Renal cortical epithelial cell (primary cell): ENCODE data around the gene COL20A1. TPM values are rescaled to one million over a fixed set of nuclear protein-coding genes. Genes with fewer than 3 reads are reported as not detected.
"Not testable (repeated sequence)": the region's sequence is repeated elsewhere in the genome, so short reads cannot be mapped to it uniquely, and the experiment has no call there.

Experiments
- DNase-seq: peaks from one replicate; pipeline ENCODE4 v3.0.0-alpha.2; 2011; ENCODE audit warnings: low read depth
- total RNA-seq: library from RNA; depleted of rRNA; stranded (reverse); fragments of >200 nt; gene quantifications from 2 replicates; pipeline ENCODE4 v1.2.3, GENCODE V29; 2014

COL20A1 gene
- total RNA-seq, 1 donor from 2014 or later: not detected

DNA sequence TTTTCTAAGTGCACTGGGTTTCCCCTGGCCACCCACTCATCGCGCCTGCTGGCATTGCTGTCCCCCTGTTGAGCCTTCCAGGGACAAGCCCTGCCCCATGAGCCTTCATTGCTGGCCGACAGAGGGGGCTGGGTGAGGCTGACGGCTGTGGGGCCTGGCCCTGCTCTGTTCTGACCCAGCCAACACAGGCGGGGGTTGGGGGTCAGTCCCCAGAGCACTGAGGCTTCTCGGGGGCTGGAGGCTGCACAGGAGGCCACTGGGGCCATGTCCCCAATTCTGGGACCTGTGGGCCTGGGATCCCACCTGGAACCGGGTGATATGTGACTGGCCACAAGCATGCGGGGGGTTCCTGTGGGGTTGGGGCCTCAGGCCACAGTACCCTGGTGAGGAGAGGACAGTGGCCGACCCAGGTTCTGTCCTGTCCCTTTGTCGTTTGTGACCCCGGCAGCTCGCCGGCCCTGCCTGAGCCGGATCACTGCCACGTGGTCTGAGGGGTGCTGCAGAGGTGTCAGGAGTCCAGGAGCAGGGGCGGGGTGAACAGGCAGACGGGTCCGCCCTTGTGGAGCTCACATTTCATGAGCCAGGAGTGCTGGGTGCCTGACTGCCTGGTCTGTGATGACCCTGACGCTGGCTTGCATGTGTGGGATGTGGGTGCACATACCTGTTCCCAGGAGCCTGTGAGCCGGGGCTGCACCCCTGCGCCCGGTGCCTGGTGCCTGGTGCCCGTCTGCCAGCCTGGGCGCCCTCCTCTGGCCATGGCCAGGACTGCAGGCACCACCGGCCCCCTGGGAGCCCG, 2.1 kb upstream of the COL20A1 start:
- DNase-seq: peak; percentile 1

DNA sequence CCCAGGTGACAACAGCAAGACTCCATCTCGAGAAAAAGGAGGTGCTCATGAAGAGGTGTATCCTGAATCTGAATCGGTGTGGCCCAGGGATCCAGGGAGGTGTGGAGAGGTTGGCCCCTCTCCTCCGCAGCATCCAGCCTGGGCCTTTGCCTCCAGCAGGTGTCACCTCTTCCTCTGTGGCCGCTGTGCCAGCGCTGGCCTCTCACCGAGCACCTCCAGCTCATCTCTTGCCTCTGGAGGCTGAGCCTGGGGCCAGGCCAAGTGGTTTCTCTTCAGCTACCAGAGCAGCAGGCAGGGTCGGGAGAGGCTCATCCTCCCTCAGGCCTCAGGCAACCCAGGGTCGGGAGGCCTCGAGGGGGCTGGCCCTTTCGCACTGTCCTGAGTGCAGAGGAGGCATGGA, 1.2 kb upstream of the COL20A1 start:
- no peak for DNase-seq

DNA sequence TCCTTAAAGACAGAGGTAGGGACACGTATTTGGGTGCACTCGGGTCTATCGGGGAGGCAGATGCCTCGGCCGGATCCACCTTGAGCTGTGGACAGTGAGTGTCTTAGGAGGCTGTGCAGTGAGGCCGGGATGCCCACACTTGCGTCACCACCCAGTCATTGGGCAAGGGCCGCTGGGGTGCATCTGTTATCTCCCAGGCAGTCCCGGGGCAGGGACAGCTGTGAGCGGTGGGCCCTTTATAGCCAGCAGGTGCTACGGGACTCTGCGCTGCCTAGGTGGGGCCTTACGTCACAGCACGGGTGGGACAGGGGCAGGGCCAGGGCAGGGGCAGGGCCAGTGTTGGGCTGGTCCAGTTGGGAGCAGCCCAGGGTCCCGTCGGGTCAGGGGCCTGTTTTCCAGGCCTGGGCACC, 689 bp upstream of the COL20A1 start:
- DNase-seq: no peak

DNA sequence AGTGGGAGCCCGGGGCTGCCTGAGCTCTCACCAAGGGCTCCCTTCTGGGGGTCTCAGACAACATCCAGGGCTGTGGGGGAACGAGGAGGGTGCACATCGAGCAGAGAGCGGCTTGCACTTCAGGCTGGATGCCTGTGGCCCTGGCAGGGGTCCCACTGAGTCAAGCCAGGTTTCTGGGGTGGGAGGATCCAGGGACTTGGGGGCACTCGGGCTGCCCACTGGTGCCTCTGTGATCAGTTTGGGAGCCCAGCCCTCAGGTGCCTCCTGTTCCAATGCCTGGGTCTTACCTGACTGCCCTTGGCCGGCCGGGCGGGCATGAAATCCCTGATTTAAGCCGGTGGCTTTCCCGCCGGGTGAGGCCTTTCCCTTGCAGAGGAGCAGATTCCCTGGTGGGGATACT, 470 bp downstream of the COL20A1 start:
- no peak for DNase-seq

DNA sequence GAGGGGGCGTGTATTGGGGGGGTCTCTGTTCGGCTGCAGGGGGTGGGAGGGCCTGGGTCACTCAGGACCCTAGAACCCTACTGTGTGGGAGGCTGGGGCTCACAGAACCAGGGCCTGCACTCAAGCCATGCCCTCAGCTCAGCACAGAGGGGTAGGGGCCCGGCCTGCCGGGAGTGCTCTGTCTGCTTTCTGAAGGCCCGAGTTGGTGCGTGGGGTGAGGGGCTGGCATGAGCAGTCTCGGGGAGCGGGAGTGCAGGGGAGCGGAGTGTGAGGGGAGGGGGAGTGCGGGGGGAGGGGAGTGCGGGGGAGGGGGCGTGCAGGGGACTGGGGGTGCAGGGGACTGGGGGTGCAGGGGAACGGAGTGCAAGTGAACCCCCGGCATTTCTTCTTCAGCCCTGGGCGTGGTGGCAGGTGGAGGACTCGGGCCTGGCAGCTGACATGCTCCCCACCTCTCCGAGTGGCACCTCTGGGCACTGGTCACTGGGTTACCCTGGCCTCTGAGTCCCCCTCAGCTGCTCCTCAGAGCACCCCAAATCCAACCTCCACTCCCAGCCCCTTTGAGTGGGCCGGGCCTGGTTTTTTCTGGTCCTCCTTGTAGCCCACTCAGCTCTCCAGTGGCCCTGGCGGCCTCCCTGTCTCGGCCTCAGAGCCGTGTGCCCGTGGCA, 1.0 kb downstream of the COL20A1 start:
- no peak for DNase-seq

DNA sequence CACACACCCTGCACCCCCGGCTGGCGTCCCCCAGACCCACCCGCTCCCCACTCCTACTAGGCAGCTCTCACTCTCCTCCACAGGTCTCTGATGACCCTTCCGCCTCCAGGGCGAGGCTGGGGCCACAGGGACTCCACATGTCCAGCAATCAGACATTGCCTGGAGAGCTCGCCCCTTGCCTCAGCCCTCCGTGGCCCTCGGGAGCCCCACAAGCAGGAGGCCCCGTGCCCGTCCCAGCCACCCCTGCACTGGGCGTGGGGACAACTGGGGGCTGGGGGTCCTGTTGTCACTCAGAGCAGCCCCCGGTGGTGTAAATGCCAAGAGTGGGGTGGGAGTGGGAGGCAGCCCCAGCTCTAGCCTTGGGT, 1.5 kb downstream of the COL20A1 start:
- DNase-seq: no peak

DNA sequence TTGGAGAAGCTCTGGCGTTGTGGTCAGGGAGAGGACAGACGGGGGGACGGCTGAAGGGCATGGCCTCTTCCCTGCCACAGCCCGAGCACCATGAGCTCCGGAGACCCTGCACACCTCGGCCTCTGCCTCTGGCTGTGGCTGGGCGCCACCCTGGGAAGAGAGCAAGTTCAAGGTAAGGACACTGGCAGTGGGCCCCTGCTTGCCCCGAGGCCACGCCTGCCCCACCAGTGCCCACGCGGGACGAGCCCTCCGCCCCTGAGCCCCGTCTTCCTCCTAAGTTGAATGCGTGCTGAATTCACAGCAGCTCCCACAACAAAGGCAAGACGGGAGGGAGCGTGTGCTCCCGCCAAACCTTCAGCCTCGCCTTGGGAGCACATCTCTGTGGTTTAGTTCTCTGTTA, 2.0 kb downstream of the COL20A1 start:
- DNase-seq: no peak

DNA sequence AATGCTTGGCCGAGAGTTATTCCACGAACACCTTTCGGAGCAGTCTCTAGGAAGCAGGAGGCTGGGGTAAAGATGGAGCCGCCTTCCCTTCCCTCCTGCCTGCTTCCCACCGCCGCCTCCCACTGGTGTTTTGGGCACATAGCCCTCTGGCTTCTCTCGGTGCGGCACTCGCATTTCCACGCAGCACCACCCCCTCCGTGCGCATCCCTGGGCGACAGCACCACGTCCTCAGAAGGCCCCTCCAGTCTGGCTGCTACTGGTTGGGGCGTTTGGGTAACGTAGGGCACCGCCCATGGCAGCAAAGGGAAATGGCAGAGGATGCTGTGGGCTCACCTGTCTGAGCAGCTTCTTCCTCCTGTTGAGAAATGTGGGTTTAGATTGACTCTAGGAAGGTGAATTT, 2.4 kb downstream of the COL20A1 start:
- DNase-seq: no peak

DNA sequence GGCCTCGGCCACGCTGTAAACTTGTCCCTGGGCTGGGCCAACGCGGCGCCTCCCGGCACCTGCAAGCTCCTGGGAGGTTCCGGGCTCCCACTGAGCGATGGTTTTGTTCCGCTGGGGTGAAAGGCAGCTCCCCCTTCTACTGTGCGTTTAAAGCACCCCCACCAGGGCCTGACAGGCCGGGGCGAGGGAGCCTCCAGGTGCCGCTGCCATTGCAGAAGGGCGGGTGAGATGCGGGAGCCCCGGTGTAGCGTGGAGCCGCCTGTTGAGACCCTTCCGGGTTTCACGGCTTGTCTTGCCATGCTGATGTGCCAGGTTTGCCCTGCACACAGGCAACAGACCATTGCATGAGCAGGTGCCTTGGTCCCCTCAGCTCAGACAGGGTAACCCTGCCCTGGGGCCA, 2.9 kb downstream of the COL20A1 start:
- DNase-seq: no peak

DNA sequence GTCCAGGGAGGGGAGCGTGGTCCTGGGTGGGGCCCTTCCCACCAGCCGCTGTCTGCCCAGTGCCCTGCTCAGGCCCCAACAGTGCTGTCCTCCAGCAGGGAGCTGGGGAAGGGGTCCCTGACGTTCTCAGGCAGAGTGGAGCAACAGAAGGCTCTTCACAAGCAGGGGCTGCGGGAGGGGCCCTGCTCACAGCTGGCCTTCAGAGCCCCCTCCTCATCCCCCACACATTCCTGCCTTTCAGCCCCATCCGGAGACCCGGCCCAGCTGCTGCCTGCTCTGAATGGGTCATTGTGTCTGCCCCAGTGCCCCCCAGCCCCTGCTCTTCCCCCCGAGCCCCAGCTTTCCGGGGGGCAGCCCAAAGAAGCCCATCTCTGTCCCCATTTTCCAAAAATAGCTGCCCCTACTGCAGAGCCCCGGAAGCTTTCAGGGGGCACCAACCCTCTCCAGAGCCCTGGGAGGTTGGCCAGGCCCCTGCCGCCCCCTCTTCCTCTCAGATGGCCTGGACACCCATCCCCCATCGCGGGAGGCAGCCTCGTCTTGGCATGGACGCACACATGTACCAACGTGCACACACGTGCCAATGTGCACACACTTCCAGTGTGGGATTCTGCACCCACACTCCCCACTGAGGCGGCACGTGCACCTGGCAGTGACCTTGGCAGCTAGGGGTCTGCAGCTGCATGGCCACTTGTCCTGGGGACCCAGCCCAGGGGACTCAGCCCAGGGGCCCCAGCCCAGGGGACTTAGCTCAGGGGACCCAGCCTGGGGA, 3.7 kb downstream of the COL20A1 start:
- no peak for DNase-seq

DNA sequence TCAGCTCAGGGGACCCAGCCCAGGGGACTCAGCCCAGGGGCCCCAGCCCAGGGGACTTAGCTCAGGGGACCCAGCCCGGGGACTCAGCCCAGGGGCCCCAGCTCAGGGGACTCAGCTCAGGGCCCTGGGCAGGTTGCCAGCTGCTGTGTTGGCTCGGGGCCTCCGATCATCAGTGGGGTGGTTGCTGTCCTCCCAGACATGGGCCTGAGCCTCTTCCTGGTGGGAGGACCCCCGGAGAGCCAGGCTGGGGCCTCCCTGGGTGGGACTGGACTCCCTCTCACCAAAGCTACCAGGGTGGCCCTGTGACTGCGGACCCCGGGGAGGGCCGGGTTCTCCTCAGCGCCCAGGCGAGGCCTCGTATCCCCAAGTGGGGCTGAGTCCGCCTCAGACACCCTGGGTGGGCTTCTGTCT, 4.4 kb downstream of the COL20A1 start:
- no peak for DNase-seq

DNA sequence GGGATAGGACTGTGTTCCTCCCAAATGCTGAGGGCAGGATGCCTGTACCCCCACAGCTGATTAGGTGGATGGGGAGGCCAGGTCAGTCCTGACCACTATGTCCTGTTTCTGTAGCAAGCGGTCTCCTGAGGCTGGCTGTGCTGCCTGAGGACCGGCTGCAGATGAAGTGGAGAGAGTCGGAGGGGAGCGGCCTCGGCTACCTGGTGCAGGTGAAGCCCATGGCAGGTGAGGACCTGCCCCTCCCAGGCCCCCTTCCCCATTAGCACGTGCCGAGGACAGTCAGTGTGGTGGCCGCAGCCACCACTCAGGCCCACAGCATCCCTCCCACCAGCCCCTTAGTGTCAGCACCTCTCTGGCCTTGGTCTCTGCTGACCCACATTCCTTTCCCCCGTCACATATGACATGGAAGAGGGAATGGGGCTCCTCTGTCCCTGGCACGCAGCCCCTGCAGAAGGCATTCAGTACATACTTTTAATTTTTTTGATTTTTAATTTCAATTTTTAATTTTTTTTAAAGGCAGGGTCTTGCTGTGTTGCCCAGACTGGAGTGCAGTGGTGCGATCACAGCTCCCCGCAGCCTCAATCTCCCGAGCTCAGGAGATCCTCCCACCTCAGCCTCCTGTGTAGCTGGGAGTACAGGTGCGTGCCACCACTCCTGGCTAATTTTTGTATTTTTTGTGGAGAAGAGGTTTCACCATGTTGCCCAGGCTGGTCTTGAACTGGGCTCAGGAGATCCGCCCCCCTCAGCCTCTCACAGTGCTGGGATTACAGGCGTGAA, 5.0 kb downstream of the COL20A1 start:
- no peak for DNase-seq

DNA sequence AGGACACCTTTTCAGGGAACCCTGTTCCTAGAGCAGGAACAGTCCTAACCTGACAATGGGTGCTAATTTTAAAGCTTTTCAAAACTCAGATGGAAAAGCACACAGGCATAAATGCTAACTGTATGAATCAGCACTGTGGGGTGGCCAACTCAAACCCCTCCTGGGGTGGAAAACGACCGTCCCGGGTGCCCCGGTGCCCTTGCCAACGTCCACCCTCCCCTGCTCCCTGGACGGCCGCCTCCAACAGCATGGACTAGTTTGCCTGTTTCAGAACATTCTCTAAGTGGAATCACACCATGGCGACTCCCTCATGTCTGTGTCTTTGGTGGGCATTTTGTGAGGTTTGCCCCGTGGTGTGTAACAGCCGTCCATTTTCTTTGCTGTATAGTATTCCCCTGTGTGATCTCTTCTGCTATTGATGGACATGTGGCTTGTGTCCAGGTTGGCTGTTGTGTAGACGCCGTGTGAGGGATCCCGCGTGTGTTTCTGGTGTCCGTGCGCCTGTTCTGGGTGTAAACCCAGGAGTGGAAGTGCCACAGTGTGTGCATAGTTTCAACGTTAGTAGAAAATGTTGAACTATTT, 5.8 kb downstream of the COL20A1 start:
- no peak for DNase-seq

DNA sequence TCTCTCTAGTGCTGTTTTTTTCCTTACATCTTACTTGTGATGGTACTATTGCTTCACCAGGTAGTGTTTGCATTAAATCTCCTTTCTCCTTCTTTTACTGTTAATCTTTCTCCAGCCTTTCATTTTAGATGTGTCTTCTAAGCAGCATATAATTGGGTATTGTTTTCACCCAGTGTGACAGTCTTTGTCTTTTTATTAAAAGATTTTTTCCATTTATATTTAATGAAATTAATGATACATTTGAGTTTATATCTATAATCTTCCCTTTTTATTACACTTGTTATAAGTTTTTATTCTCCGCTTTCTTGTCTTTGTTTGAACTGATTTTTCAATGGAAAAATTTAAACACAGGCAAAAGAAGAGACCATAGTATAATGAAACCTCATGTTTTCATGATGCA, 8.7 kb downstream of the COL20A1 start:
- DNase-seq: no peak

DNA sequence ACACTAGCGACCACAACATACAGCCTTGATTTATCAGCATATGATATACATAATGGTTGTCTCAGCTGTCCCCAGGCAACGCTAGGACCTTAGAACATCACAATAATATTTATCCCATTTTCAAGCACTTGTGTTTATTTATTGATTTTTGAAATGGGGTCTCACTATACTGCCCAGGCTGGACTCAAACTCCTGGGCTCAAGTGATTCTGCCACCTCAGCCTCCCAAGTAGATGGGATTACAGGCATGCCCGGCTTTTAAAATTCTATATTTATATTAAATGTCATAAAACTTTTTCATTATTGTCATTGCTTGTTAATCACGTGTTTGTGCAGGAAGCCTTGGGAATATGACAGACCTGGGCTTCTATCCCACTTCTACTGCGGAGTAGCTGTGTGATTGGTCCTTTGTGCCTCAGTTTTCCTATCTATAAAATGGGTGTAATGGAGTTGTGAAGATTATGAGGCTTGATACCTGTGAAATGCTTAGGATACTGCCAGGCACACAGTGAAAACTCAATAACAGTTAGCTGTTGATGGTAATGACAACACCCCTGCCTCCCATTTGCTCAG, 10.2 kb downstream of the COL20A1 start:
- no peak for DNase-seq

DNA sequence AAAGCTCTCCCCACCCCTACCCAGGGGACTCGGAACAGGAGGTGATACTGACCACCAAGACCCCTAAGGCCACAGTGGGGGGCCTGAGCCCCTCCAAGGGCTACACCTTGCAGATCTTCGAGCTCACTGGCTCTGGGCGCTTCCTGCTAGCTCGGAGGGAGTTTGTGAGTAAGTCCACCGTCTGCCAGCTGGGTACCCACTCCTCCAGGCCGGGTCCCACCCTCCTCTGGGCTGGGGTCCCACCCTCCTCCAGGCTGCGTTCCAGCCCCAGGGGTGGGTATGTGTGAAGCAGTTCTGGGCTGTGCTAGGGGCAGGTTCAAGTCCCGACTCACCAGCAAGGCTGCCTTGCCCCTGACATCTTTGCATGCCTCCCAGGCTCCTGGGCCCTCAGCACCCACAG, 12.4 kb downstream of the COL20A1 start:
- DNase-seq: no peak

DNA sequence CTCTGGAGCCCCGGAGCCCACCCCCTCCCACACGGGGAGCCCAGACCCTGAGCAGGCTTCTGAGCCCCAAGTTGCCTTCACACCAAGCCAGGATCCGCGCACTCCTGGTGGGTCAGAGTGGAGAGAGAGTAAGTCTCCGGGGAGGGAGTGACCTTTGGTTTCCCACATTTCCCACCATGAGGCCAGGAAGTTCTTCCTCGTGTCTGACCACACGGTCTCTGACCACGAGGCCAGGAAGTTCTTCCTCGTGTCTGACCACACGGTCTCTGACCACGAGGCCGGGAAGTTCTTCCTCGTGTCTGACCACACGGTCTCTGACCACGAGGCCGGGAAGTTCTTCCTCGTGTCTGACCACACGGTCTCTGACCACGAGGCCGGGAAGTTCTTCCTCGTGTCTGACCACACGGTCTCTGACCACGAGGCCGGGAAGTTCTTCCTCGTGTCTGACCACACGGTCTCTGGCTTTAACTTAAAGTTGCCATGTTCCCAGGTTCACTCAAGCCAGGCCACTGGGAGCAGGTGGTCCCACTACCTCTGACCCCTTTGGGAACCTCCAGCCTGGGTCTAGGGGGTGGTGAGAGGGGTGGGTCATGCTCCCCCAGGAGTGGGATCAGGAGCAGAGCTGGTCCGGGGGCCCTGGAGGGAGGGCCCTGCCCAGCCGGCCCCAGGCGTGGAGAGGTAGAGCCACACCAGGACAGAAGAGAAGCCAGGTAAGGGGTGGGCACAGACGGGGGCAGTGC, 13.1 kb downstream of the COL20A1 start:
- not testable (repeated sequence) for DNase-seq

DNA sequence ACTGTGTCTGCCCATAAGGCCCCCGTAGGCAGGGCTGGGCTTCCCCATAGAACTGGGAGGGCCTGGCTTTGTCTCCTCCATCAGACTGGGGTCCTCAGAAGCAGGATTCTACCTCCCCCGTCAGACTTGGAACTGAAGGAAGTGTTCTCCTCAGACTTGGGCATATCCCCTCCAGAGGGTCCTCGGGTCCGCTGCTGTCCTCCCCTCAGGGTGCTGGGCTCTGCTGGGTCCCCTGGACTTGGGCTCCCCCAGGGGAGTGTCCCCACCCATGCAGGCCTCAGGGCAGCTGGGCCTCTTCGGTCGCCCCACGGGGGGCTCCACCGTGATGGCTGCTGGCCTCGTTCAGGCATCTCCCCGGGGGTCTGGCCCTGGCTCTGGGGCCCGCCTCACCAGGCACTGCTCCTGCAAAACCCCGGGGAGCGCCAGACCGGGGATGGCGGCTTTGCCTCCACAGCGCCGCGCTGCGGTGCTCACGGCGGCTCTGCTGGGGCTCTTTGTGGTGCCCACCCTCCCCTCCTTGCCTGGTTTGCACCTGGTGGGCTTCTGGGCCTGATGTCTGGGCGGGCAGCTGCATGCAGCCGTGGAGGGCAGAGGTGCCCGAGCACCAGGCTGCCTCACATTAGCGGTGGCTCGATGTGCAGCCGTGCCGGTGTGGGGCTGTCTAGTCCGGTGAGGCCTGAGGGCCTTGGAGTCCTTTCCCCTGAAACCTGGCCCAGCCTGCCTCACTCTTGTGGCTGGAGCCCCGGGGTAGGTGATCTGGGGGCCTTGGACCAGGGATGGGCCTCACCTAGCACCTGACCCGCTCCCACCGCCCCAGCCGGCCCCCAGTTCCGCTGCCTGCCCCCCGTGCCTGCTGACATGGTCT, 13.9 kb downstream of the COL20A1 start:
- DNase-seq: no peak

DNA sequence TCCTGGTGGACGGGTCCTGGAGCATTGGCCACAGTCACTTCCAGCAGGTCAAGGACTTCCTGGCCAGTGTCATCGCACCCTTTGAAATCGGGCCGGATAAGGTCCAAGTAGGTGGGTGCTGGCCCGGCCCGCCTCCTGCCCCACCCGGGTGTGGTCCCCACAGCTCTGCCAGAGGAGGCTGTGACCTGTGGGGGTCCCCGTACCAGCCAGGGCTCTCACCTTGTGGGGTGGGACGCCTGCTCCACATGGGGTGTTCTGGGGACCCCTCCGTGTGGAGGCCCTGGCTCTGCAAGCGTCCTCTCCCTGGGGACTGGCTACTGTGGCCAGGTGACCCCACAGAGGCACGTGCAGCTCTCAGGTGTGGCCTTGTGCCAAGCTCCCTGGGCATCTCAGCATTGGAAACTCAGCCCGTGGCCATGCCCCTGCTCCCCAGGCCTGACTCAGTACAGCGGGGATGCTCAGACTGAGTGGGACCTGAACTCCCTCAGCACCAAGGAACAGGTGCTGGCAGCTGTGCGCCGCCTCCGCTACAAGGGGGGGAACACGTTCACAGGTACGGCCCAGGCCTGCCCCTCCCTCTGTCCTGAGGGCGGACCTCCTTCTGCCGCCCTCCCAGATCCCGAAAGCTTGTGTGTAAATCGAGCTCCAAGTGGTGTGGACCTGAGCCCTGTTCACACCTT, 14.7 kb downstream of the COL20A1 start:
- no peak for DNase-seq
